Fibroblast of lung (primary cell): Measurements from ENCODE around the gene ESR2. TPM values are rescaled to one million over a fixed set of nuclear protein-coding genes. Genes with fewer than 3 reads are reported as not detected.

ENCODE experiments used
- DNase-seq, 2 donors: peaks; one replicate each; pipeline versions ENCODE4 v3.0.0 to v3.0.0-alpha.2; 2010; ENCODE audit warnings: low read depth in 2 of 2
- H2AFZ ChIP-seq: 2 replicates; pipeline ENCODE4 v1.5.1; 2012; ENCODE audit warnings: low read length, control low read depth, inconsistent platforms
- H3K27ac ChIP-seq: 2 replicates; pipeline ENCODE4 v1.5.1; 2011; ENCODE audit warnings: low read length, control low read depth; ENCODE audit not compliant: insufficient read depth
- H3K27me3 ChIP-seq: 2 replicates; pipeline ENCODE4 v1.5.1; 2011; ENCODE audit warnings: mild to moderate bottlenecking, low read length; ENCODE audit not compliant: control insufficient read depth, insufficient read depth
- H3K36me3 ChIP-seq: 2 replicates; pipeline ENCODE4 v1.5.1; 2011; ENCODE audit warnings: low read length; ENCODE audit not compliant: control insufficient read depth, insufficient read depth
- H3K4me1 ChIP-seq: 2 replicates; pipeline ENCODE4 v1.5.1; 2011; ENCODE audit warnings: low read length; ENCODE audit not compliant: control insufficient read depth, insufficient read depth; ENCODE audit errors: extremely low read depth
- H3K4me2 ChIP-seq: 2 replicates; pipeline ENCODE4 v1.5.1; 2011; ENCODE audit warnings: low read length, control low read depth; ENCODE audit not compliant: insufficient read depth; ENCODE audit errors: extremely low read depth
- H3K4me3 ChIP-seq, 4 experiments: fragments of 200-600 bp in 1 of 4; sonication (generic) in 1 of 4; replicated peaks in 1 of 4; 2 replicates each; pipeline ENCODE4 v1.5.1; 2011 to 2016; ENCODE audit warnings: low read length in 4 of 4, low read depth in 3 of 4, mild to moderate bottlenecking in 3 of 4, control low read depth in 2 of 4, inconsistent platforms in 1 of 4, mixed read lengths in 1 of 4; ENCODE audit not compliant: insufficient read depth in 1 of 4; ENCODE audit errors: control extremely low read depth in 1 of 4
- H3K79me2 ChIP-seq: 2 replicates; pipeline ENCODE4 v1.5.1; 2012; ENCODE audit warnings: mild to moderate bottlenecking, low read length, inconsistent platforms; ENCODE audit not compliant: control insufficient read depth, insufficient read depth
- H3K9ac ChIP-seq: 2 replicates; pipeline ENCODE4 v1.5.1; 2011; ENCODE audit warnings: mild to moderate bottlenecking, low read length, control low read depth; ENCODE audit not compliant: insufficient read depth
- H3K9me3 ChIP-seq: 2 replicates; pipeline ENCODE4 v1.5.1; 2012; ENCODE audit warnings: low read depth, low read length; ENCODE audit not compliant: control insufficient read depth, insufficient read depth
- H4K20me1 ChIP-seq: 2 replicates; pipeline ENCODE4 v1.5.1; 2011; ENCODE audit warnings: low read length; ENCODE audit not compliant: control insufficient read depth, insufficient read depth; ENCODE audit errors: extremely low read depth
- EZH2 ChIP-seq: IDR thresholded peaks from 2 replicates; pipeline ENCODE4 v1.5.1; 2012; ENCODE audit warnings: low read length, control low read depth, mild to moderate bottlenecking; ENCODE audit errors: missing control alignments
- polyA plus RNA-seq, 2 donors: library from polyadenylated mRNA; depleted of rRNA in 1 of 2; stranded (reverse) in 1 of 2; unstranded in 1 of 2; fragments of >200 nt; gene quantifications; 2 replicates each; pipeline ENCODE4 v1.2.1, GENCODE V29; 2011 to 2012; ENCODE audit warnings: missing spikeins in 1 of 2
- total RNA-seq: library from RNA; depleted of rRNA; stranded (reverse); fragments of >200 nt; gene quantifications from 2 replicates; pipeline ENCODE4 v1.2.1, GENCODE V29; 2014
- TF ChIP-seq, protein P1 (sequence below), 2 donors: IDR thresholded peaks in 1 of 2; conservative IDR thresholded peaks in 1 of 2; 1 replicate in 1 of 2; 2 replicates in 1 of 2; pipeline ENCODE4 v1.5.1; 2011 to 2012; ENCODE audit warnings: low read length in 2 of 2, control low read depth in 1 of 2, inconsistent platforms in 1 of 2, low read depth in 1 of 2, mild to moderate bottlenecking in 1 of 2

ESR2 gene
- total and polyA plus RNA-seq, 2 donors (not counting 1 experiment from before 2014, with no cell fraction given): 0.02 to 0.66 TPM

DNA sequence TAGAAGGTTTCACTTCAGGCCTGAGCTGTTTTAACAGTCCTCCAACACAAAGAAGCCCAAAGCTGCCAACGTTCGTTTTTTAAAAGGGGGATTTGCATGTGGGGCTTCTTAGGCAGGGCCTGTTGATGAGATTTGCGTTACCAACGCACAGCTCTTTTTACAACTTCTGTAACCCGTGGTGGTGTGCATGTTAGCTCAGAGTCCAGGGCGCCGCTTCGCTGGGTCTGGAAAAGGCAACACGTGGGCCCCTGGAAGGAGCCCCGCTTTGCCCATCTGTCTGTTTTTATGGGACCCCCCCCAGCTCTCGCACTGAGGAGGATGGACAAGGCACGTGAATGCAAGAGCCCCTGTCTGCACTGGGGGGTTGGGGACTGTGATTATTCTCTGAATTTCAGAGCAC lies 84.0 kb downstream of the ESR2 start:
- Histone ChIP-seq H3K4me2 (peak overlapping the region; percentile 87), H3K4me1 (peaks cover 5% of the 10 kb centered on the region), H3K4me3 (no peak overlapping the region), H4K20me1 (no peaks in the 10 kb centered on the region), H3K9ac (no peak overlapping the region), H3K36me3 (no peaks in the 10 kb centered on the region), H3K79me2 (no peaks in the 10 kb centered on the region), H3K27ac (no peak overlapping the region), H3K27me3 (no peaks in the 10 kb centered on the region), H3K9me3 (no peaks in the 10 kb centered on the region), H2AFZ (no peak overlapping the region)
- TF ChIP-seq, protein P1, sequence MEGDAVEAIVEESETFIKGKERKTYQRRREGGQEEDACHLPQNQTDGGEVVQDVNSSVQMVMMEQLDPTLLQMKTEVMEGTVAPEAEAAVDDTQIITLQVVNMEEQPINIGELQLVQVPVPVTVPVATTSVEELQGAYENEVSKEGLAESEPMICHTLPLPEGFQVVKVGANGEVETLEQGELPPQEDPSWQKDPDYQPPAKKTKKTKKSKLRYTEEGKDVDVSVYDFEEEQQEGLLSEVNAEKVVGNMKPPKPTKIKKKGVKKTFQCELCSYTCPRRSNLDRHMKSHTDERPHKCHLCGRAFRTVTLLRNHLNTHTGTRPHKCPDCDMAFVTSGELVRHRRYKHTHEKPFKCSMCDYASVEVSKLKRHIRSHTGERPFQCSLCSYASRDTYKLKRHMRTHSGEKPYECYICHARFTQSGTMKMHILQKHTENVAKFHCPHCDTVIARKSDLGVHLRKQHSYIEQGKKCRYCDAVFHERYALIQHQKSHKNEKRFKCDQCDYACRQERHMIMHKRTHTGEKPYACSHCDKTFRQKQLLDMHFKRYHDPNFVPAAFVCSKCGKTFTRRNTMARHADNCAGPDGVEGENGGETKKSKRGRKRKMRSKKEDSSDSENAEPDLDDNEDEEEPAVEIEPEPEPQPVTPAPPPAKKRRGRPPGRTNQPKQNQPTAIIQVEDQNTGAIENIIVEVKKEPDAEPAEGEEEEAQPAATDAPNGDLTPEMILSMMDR (conservative IDR thresholded peaks at IDR 0.05 in 1 of 2, IDR thresholded peaks at IDR 0.05 in 1 of 2; ENCODE audit: low read depth in 1 of 2, low read length in 2 of 2): no peak
- TF ChIP-seq EZH2: no peak
- peak in 1 of 2 donors; percentile 6 for DNase-seq

DNA sequence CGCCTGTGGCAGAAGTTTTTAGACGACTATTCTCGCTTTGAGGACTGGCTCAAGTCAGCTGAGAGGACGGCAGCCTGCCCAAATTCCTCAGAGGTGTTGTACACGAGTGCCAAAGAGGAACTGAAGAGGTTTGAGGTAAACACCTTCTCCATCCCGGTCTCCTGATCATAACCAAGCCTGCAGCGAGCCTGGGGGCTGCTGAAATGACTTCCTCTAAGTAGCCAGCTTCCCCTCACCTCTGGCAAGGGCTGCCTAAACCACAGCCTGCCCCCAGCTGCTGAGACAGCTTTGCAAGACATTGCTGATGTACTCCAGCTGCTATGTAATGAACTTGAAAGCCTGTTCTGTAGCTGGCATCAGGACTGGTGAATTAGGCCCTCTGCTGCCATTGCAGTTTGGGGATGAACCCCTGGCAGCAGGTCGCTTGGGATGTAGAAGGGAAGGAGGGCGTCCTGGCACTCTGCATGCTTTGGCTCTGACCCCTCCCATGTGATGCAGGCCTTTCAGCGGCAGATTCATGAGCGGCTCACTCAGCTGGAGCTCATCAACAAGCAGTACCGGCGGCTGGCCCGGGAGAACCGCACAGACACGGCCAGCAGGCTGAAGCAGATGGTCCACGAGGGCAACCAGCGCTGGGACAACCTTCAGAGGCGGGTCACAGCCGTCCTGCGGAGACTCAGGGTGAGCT lies 84.6 kb downstream of the ESR2 start:
- peak overlapping the region; percentile 3 for H2AFZ ChIP-seq
- peak overlapping the region; percentile 87 for H3K4me2 ChIP-seq
- no peaks in the 10 kb centered on the region for H3K27me3 ChIP-seq
- no peaks in the 10 kb centered on the region for H3K36me3 ChIP-seq
- no peaks in the 10 kb centered on the region for H4K20me1 ChIP-seq
- no peak overlapping the region for H3K9ac ChIP-seq
- no peak overlapping the region for H3K27ac ChIP-seq
- TF ChIP-seq, protein P1 (conservative IDR thresholded peaks at IDR 0.05 in 1 of 2, IDR thresholded peaks at IDR 0.05 in 1 of 2; ENCODE audit: low read depth in 1 of 2, low read length in 2 of 2): no peak
- TF ChIP-seq EZH2: no peak
- H3K9me3 ChIP-seq: no peaks in the 10 kb centered on the region
- H3K4me3 ChIP-seq: no peak overlapping the region
- DNase-seq: peak; percentile 23 to 90
- H3K79me2 ChIP-seq: no peaks in the 10 kb centered on the region
- H3K4me1 ChIP-seq: peaks cover 5% of the 10 kb centered on the region

DNA sequence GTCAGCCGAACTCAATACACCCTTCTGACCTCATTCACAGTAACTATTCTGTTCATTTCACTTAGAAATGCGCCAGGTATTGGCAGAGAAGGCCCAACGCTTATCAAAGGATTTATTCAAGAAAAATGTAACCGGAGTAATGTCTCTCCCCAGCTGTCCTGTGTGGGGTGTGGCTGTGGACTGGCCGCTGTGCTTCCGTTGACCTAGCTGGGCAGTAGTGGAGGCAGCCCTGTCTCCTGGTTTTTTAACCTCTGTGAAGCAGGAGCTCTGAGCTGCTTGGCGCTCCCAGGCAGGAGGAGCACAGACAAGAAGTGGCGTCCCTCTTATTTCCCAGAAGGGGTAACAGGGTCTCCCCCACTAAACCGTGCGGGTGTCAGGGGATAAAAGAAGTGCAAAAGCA lies 85.2 kb downstream of the ESR2 start:
- H3K9me3 ChIP-seq: no peaks in the 10 kb centered on the region
- DNase-seq: no peak
- H3K27me3 ChIP-seq: no peaks in the 10 kb centered on the region
- H3K27ac ChIP-seq: no peak overlapping the region
- H3K36me3 ChIP-seq: no peaks in the 10 kb centered on the region
- H4K20me1 ChIP-seq: no peaks in the 10 kb centered on the region
- H3K9ac ChIP-seq: no peak overlapping the region
- no peaks in the 10 kb centered on the region for H3K79me2 ChIP-seq
- H2AFZ ChIP-seq: no peak overlapping the region
- TF ChIP-seq, protein P1 (conservative IDR thresholded peaks at IDR 0.05 in 1 of 2, IDR thresholded peaks at IDR 0.05 in 1 of 2; ENCODE audit: low read depth in 1 of 2, low read length in 2 of 2): no peak
- no peak for TF ChIP-seq EZH2
- H3K4me3 ChIP-seq: no peak overlapping the region
- no peak overlapping the region for H3K4me2 ChIP-seq
- peaks cover 5% of the 10 kb centered on the region for H3K4me1 ChIP-seq
